Stomach (tissue), 9 donors: ENCODE results near the gene MYH13. TPM values are rescaled to one million over a fixed set of nuclear protein-coding genes. Genes with fewer than 3 reads are reported as not detected.

Experiments
- DNase-seq, 2 donors: peaks; one replicate each; pipeline versions ENCODE4 v3.0.0 to v3.0.0-alpha.2; 2013 to 2019
- H3K27ac ChIP-seq, 5 donors: fragments of 200-600 bp in 4 of 5; sonication (generic) in 4 of 5; one replicate each; pipeline ENCODE4 v1.5.1; 2013 to 2019; ENCODE audit warnings: mild to moderate bottlenecking in 1 of 5, moderate library complexity in 1 of 5
- H3K27me3 ChIP-seq, 3 donors: fragments of 200-600 bp; sonication (generic); one replicate each; pipeline ENCODE4 v1.5.1; 2017 to 2019; ENCODE audit warnings: mixed run types in 1 of 3
- H3K36me3 ChIP-seq, 4 donors: fragments of 200-600 bp; sonication (generic); 1 replicate in 3 of 4; 2 replicates in 1 of 4; pipeline ENCODE4 v1.5.1; 2016 to 2019
- H3K4me1 ChIP-seq, 4 donors: fragments of 200-600 bp; sonication (generic); one replicate each; pipeline ENCODE4 v1.5.1; 2016 to 2019
- H3K4me3 ChIP-seq, 4 donors: fragments of 200-600 bp; sonication (generic) in 3 of 4; one replicate each; pipeline ENCODE4 v1.5.1; 2016 to 2019; ENCODE audit warnings: mild to moderate bottlenecking in 1 of 4
- H3K9me3 ChIP-seq, 4 donors: fragments of 200-600 bp; sonication (generic); one replicate each; pipeline ENCODE4 v1.5.1; 2016 to 2019
- CTCF ChIP-seq, 7 experiments: fragments of 450-650 bp in 4 of 7; fragments of 200-600 bp in 3 of 7; sonication (generic) in 3 of 7; IDR thresholded peaks; one replicate each; pipeline ENCODE4 v1.5.1; 2016 to 2019; ENCODE audit warnings: antibody characterized with exemption in 7 of 7, control low read depth in 2 of 7, mild to moderate bottlenecking in 1 of 7
- EP300 ChIP-seq: sonication (generic); formaldehyde crosslinking; IDR thresholded peaks from one replicate; pipeline ENCODE4 v1.6.1; 2017; ENCODE audit warnings: antibody characterized with exemption
- POLR2A ChIP-seq, 4 donors: fragments of 450-650 bp; IDR thresholded peaks; one replicate each; pipeline ENCODE4 v1.6.1; 2016; ENCODE audit warnings: antibody characterized with exemption in 4 of 4, control low read depth in 2 of 4, mild to moderate bottlenecking in 1 of 4, moderate library complexity in 1 of 4
- POLR2AphosphoS5 ChIP-seq, 3 donors: sonication (generic); formaldehyde crosslinking; IDR thresholded peaks; one replicate each; pipeline ENCODE4 v1.6.1; 2016; ENCODE audit warnings: antibody characterized with exemption in 3 of 3
- WGBS, 5 donors: extraction: QIAGEN DNeasy Blood & Tissue Kit in 3 of 5; methylation state at CpG; one replicate each; pipeline versions ENCODE4 v1.1.5 to v1.1.7; 2013 to 2018; 5-methylcytosine and 5-hydroxymethylcytosine counted together
- intact Hi-C: fragments of 100-400 bp; cut with DNase I; formaldehyde crosslinking; loops from one replicate; pipeline ENCODE4 v1.15.1; 2023; ENCODE audit warnings: low total_unique reads
- polyA plus RNA-seq, 3 donors: library from polyadenylated mRNA; stranded (reverse); fragments of 200-250 nt; gene quantifications; one replicate each; pipeline ENCODE4 v1.2.3, GENCODE V29; 2013
- total RNA-seq, 5 donors: library from RNA; depleted of rRNA; stranded (reverse); fragments of >200 nt; gene quantifications; one replicate each; pipeline versions ENCODE4 v1.1.0 to v1.2.3, GENCODE V29; 2014 to 2016
- donor health status: healthy with polysubstance abuse.
- donor health status: Bipolar disorder and iron deficiency.
- donor health status: healthy.

The MYH13 gene
- total and polyA plus RNA-seq, 8 donors: 0.68 to 5.4 (median 2.6) TPM

- Histone ChIP-seq H3K4me3 (no peak overlapping the region), H3K36me3 (no peaks in the 10 kb centered on the region), H3K27me3 (peaks cover 0 to 19% (median 0%) of the 10 kb centered on the region in 3 donors), H3K27ac (no peak overlapping the region), H3K9me3 (no peaks in the 10 kb centered on the region), H3K4me1 (no peaks in the 10 kb centered on the region)
- 42 to 62% (median 52%) methylated on average over 3 of the region's 3 CpGs for WGBS, 5 donors
- no peak for DNase-seq
- intact Hi-C loops: no loop called here
- no peak for TF ChIP-seq EP300
- no peak for TF ChIP-seq POLR2A (IDR thresholded peaks at IDR 0.05)
- TF ChIP-seq POLR2AphosphoS5 (IDR thresholded peaks at IDR 0.05): no peak
- TF ChIP-seq CTCF (IDR thresholded peaks at IDR 0.05): no peak
Observed at GRCh38 chr17:10276436-10276835, 96.4 kb downstream of the MYH13 start.

GRCh38 chr17:10275418-10275817 lies 97.4 kb downstream of the MYH13 start:
- H3K27ac ChIP-seq: no peak overlapping the region
- TF ChIP-seq POLR2AphosphoS5 (IDR thresholded peaks at IDR 0.05): no peak
- H3K4me1 ChIP-seq: no peaks in the 10 kb centered on the region
- 66 to 90% (median 78%) methylated on average over 6 to 8 of the region's 8 CpGs for WGBS, 5 donors
- DNase-seq: no peak
- H3K4me3 ChIP-seq: no peak overlapping the region
- H3K9me3 ChIP-seq: no peaks in the 10 kb centered on the region
- H3K27me3 ChIP-seq: peaks cover 0 to 14% (median 0%) of the 10 kb centered on the region in 3 donors
- intact Hi-C loops: no loop called here
- no peaks in the 10 kb centered on the region for H3K36me3 ChIP-seq

- Histone ChIP-seq H3K9me3 (no peaks in the 10 kb centered on the region), H3K36me3 (no peaks in the 10 kb centered on the region), H3K4me1 (no peaks in the 10 kb centered on the region), H3K27ac (peak overlapping the region in 1 of 5 donors; percentile 31), H3K27me3 (peaks cover 0 to 10% (median 0%) of the 10 kb centered on the region in 3 donors), H3K4me3 (no peak overlapping the region)
- intact Hi-C loops: no loop called here
- WGBS, 5 donors: 59 to 78% (median 71%) methylated on average over 3 of the region's 3 CpGs
- TF ChIP-seq CTCF (IDR thresholded peaks at IDR 0.05) (no peak), EP300 (no peak), POLR2AphosphoS5 (IDR thresholded peaks at IDR 0.05) (no peak), POLR2A (IDR thresholded peaks at IDR 0.05) (no peak)
- no peak for DNase-seq
Observed at GRCh38 chr17:10271106-10271562, 101.7 kb downstream of the MYH13 start.

GRCh38 chr17:10270258-10270657 lies 102.5 kb downstream of the MYH13 start:
- no peaks in the 10 kb centered on the region for H3K9me3 ChIP-seq
- TF ChIP-seq POLR2AphosphoS5 (IDR thresholded peaks at IDR 0.05) (peak in 1 of 3 donors; percentile 39), CTCF (IDR thresholded peaks at IDR 0.05) (no peak)
- DNase-seq: no peak
- no peaks in the 10 kb centered on the region for H3K36me3 ChIP-seq
- peaks cover 0 to 3% (median 0%) of the 10 kb centered on the region in 3 donors for H3K27me3 ChIP-seq
- 63 to 90% (median 71%) methylated on average over 1 of the region's 1 CpG for WGBS, 5 donors
- H3K4me3 ChIP-seq: no peak overlapping the region
- H3K27ac ChIP-seq: no peak overlapping the region
- H3K4me1 ChIP-seq: no peaks in the 10 kb centered on the region
- intact Hi-C loops: no loop called here

GRCh38 chr17:10268005-10268404 lies 104.8 kb downstream of the MYH13 start:
- DNase-seq: no peak
- Histone ChIP-seq H3K9me3 (no peaks in the 10 kb centered on the region), H3K36me3 (no peaks in the 10 kb centered on the region), H3K27ac (no peak overlapping the region), H3K4me3 (no peak overlapping the region), H3K27me3 (no peaks in the 10 kb centered on the region), H3K4me1 (no peaks in the 10 kb centered on the region)
- TF ChIP-seq POLR2A (IDR thresholded peaks at IDR 0.05) (no peak), POLR2AphosphoS5 (IDR thresholded peaks at IDR 0.05) (no peak), CTCF (IDR thresholded peaks at IDR 0.05) (no peak), EP300 (no peak)
- 66 to 81% (median 76%) methylated on average over 4 of the region's 4 CpGs for WGBS, 5 donors
- intact Hi-C loops: no loop called here
